ENCODE results near the gene KDM3A.

KDM3A gene

DNA sequence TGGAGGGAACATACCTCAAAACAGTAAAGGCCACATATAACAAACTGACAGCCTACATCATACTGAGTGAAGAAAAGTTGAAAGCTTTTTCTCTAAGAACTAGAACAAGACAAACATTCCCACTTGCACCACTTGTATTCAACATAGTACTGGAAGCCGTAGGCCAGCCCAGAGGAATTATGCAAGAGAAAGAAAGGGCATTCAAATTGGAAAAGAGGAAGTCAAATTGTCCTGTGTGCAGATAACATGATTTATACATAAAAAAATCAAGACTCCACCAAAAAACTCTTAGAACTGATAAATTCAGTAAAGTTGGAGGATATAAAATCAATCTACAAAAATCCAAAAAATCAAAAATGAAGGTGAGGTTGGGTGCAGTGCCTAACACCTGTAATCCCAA, 8.0 kb upstream of the KDM3A start:
- DNase-seq, result no peak

DNA sequence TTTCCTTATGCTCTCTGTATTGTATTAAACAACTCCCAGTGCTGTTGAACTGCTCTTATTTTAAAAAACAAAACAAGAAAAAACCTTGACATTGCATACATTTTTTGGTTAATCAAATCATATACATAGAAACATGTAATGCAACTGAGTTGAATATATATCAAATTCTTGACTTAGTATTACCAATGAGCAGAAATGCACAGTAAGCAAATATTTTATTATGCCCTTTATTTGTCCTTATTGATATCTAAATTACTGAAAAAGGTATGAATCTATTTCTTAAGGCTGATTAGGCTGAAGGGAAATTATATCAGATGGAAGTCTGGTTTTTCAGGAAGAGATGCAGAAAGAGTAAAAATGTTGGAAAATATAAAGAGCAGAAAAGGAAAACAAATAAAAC, 6.9 kb upstream of the KDM3A start:
- no peak for DNase-seq

DNA sequence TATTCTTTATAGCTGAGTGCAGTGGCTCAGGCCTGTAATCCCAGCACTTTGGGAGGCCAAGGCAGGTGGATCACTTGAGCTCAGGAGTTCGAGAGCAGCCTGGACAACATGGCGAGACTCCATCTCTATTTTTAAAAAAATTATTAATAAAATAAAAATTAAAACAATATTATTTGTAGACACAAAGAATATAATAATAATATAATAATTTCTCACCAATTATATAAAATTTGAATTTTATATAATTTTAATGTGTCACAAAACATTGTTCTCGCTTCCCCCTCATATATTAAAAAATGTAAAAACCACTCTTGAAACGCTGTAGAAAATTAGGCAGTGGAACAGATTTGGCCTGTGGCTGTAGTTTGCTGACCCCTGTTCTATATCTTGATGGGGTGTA, 5.6 kb upstream of the KDM3A start:
- DNase-seq, result no peak

DNA sequence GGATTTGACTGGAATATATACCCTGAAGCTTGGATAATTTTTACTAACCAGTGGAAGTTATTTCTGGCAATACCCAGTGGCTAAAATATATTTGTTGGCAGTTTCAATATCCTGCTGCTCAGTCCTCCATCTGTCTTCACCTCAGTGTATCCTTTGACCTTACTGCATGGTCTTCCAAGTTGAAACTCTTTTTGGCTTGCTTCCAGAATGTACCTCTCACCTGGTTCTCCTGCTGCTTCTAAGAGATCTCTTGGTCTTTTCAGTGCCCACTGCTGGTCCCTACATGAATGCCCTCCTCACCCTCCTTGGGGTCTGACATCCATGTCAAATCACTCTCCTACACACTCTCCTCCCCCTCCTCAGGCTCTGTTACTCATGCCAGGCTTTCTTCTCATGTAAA, 4.8 kb upstream of the KDM3A start:
- no peak for DNase-seq

DNA sequence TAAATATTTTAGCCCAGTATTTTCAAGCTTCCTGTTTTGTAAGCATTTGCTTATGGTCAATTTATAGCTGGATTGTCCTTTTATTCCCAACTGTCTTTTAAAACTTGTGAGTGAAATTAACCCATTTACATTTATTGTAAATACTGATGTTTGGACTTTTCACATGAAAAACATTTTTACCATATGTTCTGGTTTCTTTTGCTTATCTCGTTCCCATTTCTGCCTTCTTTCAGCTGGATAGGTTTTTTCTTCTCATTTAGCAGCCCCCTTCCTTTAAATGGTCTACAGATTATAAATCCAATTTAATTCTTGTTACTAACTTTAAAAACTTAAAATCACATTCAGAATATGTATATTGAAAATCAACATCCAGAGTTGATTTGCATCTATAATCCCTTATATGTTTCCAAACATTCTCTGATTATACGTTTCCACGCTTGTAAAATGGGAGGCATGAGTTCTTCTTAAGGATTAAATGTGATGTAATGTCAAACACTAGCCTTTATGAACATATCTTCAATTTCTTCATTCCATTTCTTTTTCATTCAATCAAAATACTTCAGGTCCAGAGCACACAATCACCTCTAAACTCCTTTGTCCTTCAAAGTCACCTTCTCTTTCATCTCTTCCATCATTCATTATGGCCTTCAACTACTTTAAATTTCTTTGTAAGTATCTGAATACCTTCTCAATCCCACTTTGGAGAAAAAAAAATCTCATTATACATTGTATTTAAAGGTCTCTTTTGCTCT, 1.1 kb upstream of the KDM3A start:
- DNase-seq, result no peak

DNA sequence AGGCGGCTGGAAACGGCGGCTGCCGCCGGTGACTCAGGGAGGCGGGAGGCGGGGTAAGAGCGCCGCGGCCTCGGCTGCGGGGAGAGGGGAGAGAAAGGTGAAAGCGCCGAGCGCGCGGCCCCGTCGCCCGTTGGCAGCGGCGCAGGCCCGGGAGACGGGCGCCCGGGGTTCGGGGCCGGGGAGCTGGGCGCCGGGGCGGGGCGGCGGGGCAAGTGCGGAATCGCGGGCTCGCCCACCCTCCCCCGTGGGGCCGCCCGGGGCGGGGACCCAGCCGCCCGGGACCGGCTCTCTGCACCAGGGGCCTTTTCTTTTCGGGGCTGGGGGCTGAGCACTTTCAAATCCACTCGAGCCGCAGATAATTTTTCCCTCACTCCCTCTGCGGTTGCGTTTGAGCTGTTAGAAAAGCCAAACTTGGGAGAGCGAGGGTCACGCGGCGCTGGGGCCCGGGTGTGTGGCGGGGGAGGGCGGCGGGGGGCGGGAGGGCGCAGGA, 266 bp downstream of the KDM3A start:
- no peak for DNase-seq

DNA sequence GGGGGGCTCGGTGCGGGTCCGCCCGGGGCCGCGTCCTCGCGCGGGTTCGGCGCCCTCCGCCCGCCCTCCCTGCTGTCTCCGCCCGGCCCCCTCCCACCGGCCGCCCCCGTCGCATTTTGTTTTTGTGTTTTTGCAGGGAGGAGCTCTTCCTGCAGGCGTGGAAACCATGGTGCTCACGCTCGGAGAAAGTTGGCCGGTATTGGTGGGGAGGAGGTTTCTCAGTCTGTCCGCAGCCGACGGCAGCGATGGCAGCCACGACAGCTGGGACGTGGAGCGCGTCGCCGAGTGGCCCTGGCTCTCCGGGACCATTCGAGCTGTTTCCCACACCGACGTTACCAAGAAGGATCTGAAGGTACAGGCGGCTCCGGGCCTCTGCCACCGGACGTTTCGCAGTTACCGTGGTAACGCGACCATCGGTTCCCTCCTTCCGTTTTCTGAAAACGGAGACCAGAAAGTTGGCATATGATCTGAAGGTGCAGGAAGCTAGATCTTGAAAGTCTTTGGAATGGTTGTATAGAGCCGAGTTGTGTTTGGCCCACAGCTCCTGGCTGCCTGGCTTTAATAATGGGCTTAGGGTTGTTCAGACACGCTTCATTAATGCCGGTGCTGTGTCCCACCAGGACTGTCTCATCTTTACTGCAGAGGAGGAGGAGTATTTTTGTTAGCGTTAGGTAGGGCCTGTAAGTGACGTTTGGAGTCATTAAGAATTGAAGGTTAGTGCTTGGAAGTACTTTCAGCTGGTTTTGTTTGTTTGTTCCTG, 891 bp downstream of the KDM3A start:
- DNase-seq, result peak; percentile 29

DNA sequence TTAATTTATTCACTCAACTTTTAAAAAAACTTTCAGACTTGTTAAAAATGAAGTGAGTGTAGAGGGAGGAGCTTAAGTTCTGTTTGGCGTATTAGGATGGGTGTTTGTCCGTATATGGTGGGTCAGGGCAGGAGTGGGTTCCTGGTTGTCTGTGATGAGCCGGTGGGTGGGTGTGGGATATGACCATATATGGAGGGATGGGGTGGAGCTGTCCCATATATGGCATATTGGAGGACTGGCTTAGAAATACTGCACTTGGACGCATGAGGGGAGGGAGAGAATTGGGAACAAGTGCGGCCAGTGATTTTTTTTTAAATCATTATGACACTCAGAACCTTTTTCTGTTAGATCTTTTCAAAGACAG, 1.5 kb downstream of the KDM3A start:
- peak; percentile 73 for DNase-seq

DNA sequence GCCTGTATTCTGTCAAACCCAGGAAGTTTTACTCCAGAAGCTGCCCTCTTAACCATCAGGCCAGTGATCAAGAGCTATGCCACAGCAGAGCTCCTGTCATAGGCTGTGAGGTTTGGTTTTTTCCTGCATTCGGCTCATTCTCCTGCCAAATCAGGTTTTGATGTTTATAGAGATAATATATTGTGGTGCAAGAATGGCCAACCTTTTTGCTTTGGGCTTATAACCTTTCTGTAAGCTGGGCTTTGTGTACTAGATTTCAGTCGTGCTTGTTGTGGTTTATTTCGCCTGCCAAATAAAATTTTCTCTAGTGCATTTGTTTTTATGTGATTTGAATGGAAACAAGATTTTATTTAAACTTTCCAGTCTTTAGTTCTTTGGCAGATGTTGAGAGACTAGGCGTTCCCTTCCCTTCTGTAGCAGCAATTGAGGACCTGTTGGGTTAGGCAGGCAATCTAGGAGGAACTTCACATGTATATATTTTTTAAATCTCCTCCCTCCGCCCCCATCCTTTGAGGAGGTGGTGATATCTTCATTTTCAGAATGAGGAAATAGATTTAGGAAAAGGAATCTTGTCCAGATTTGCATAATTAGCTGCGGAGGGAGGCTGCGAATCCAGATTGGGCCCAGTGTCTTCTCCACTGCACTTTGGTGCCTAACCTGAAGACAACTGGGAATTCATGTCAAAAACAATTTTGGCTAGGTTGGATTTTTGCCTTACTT, 2.6 kb downstream of the KDM3A start:
- no peak for DNase-seq

DNA sequence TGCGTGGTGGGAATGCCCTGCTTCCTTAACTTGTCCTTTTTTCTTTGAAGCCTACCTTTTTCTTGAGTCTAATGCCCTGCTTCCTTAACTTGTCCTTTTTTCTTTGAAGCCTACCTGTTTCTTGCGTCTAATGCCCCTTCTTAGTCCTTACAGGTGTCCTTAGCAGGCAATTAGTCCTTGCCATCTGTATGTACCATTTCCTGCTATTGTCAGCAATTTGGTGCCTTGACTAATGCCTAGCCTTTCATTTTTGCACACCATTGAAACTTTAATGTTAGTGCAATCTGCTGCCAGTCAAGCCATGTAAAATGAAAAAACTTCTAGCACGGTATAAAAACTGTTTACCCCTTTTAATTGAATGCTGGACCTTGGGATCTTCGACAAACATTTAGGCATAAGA, 4.3 kb downstream of the KDM3A start:
- no peak for DNase-seq

DNA sequence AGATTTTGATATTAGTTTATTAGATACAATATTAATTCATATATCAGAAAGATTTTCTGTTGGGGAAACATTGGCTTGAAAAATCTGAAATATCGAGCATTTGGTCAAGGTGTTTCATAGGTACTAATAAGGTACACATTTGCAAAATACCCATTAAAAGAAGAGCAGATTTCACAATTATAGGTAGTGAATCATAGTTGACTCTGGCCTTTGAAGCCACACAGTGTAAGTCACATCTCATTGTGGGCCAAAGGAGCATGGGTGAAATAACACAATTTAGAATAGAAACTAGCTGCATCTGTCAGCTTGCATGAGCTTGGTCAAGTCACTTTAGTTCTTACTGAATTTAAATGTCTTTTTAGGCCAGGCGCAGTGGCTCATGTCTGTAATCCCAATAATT, 4.9 kb downstream of the KDM3A start:
- DNase-seq, result no peak

DNA sequence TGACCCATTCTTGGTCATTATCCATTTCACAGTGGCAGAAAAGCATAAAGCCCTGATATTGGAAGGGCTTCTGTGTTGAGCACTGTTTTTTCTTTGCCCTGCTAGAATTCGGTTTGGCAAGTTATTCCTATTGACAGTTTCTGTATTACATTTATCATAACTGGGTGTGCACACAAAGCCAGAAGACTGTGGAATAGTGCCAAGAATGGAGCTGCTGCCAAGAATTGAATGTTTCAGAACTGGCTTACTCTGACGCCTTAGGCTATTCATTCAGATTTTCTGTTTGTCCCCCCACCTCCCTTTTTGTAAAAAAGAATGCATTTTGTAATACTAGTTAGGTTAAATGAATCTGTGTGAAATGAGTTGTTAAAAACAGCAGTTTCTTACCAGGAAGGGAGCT, 12.7 kb downstream of the KDM3A start:
- DNase-seq, result no peak

DNA sequence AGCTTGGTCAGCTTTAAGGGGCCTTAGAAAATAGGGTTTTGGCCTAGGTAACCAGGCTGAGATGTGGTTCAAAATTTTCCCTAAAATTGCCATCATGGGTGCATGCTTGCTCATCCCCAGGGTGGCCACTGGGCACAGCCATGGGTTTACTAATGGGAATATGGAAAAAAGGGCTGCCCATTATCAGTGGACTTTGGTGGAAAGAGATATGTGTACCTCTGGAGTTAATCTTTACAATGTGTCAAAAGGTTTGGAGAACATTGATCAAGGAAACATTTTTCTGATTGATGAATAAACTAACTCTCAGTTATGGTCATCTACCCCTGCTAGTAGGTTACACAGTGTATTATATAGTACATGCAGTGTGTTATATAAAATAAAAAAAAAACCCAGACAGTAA, 13.1 kb downstream of the KDM3A start:
- no peak for DNase-seq

DNA sequence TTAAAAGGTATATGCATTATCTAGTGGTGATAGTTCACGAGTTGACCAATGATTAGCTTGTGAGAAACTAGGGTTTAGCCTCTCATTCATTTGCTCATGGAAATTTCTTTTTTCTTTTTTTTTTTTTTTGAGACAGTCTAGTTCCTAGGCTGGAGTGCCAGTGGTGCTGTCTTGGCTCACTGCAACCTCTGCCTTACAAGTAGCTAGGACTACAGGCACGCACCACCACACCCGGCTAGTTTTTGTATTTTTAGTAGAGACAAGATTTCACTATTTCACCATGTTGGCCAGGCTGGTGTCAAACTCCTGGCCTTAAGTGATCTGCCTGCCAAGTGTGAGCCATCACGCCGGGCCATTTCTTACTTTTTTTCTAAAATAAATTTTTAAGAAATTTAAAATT, 14.0 kb downstream of the KDM3A start:
- no peak for DNase-seq

DNA sequence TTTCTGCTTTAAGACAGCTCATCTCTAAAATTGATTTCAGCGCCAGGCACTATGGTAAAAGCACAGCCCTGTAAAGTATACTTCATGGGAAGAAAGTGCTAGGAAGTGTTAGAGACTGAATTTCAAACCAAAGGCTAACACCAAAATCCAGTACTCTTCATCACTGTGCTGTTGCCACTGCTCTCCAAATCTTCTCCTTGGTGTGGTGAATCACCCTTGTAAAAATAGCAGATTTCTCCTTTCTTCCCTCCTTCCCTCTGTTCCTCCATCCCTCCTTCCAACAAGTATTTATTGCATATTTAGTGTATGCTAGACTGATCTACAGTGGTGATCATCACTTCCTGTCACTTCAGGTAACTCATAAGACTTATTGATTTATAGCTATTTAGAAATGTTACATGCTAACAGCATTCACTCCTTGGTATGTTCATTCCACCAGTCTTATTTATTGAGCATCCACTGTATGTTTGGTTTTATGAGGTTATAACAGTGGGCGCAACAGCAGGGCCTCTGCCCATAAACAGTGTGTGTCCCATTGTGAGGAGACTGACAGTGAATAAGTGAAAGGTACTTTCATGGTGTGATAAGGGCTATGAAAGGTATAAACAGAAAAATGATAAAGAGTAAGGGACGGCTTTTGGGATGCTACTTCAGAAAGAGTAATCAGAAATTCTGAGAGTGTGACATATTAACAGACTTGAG, 20.0 kb downstream of the KDM3A start:
- no peak for DNase-seq

DNA sequence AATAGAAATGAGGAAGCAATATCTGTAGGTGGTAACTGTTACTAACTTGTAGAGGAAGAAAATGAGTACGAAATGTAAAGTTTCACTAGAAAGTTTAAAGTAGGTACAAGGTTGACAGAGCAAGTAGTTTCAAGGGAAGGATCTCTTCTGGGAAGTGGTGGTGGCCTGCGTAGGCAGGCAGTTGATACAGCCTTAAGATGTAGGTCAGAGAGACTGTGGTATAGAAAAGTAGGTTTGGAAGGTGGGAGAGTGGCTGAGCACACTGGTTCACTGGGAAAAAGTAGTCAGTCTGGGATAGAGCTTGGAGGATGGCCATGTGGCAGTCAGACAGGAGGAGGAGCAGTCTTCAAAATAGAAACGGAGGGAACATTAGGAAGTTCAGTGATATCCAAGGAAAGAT, 23.5 kb downstream of the KDM3A start:
- DNase-seq, result no peak

DNA sequence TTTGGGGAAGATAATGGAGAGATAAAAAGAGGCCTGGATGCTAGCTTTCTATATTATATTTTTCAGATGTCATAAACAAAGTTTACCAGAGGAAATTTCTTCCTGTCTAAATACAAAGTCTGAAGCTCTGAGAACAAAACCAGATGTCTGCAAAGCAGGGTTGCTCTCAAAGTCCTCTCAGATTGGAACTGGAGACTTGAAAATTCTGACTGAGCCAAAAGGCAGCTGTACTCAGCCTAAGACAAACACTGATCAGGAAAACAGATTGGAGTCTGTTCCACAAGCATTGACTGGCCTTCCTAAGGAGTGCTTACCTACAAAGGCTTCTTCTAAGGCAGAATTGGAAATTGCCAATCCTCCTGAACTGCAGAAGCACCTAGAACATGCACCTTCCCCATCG, 25.1 kb downstream of the KDM3A start:
- DNase-seq, result no peak

DNA sequence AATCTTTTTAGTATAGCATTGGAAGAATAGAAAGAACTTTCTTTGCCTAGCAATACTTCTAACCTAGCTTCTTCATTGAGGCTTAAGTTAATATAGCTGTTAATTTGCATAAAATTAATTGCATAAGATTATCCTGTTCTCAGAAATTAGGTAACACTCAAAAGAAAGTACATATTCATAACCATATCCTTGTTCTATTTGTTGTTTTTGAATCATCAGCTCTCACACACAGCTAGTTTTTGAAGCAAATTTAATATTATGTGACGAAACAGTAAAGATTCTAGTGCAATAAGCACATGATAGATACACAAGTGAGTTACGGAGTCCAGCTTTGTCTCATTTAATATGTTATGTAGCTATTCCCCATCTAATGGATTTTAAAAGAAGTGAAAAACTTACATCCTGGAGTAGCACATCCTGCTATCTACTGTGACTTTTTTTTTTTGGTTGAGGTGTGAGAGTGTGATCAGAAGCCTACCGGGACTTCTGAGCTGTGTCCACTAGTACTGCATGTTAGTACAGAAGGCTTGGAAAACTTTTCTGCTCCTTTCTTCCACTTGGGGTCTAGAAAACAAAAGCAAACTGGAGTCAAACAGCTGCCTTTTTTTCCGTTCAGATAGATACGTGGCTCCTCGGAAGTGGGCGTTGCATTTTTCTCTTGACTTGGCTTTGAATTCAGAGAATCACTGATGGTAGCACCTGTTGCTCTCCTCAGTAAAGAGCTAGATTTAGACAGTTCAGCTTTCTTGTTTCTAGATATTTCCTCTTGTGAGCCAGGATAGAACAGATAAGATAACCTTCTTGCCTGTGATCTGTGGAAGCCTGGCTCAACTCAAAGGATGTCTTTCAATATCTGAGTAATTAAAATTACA, 27.2 kb downstream of the KDM3A start:
- no peak for DNase-seq

DNA sequence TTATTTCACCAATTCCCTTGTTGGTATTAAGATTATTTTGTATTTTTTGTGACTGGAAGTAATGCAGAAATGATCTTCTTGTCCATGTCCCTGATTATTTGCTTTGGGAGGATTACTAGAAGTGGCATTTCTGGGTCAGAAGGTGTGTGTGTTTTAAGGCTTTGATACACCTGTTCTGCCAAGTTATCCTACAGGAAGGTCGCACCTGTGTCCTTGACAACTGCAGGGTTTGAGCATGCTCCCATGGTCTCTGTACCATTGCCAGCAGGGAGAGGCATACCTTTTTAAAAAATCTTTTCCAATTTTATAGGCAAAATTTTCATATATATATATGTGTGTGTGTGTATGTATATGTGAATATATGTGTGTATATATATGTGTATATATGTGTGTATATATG, 29.7 kb downstream of the KDM3A start:
- DNase-seq, result no peak

DNA sequence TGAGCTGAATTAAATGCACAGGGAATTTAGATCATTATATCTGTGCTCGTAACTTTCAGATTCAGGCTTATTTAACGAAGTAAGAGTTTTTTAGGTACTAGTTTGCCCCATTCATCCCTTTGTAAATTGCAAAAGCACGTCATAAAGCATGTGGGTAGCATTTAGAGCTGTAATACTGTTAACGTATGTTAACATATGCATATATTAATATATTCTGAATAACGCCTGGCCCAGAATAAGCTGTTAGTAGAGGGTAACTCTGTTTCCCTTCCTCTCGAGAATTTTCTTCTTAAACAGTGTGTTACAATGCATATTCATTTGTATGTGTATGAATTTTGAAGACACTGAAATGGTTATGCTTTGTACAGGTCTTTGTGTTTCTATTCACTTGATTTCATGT, 30.5 kb downstream of the KDM3A start:
- no peak for DNase-seq

DNA sequence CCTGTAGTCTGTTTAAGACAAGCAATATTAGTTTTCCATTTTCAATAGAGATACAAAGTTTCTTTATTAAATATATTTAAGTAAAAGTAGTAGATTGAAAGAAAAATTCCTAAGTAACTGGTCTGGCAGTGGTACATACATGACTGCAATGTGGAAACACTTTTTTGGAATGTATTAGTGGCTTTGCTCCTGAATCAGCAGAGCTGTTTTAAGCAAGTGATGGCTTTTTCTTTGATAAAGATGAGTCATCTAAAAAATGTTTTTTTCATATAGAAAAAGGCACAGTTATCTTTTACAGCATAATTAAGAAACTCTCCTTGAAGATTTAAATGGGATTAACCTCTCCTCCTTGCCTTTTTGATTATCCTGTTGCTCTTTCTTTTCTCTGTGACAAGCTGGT, 34.9 kb downstream of the KDM3A start:
- no peak for DNase-seq

DNA sequence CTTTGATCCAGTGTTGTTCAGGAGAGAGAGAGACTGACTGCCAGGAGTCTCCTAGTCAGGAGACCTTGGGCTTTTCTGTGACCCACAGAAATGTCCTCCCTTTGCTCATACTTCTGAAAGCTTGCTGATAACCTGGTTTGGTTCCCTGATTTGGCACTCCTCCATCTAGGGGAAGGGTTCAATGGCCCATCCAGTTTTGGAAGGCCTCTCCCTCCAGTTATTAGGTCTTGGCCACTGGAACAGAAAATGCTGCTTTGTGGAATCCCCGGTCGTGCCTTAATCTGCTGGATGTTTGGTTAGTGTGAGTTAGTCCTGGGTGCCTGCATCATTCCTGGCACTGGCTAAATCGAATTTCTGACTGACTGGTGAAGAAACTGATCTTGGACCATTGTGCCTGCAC, 35.7 kb downstream of the KDM3A start:
- DNase-seq, result no peak

Measured in NCI-H2227 treated with DMSO at 0.1 percent for 48 hours (cell line).